Caki2 (cell line): ENCODE measurements around the gene LMO4. TPM values are rescaled to one million over a fixed set of nuclear protein-coding genes. Genes with fewer than 3 reads are reported as not detected.

Experiments
- DNase-seq: peaks from one replicate; pipeline ENCODE4 v3.0.0-alpha.2; 2015; ENCODE audit warnings: low read depth
- in situ Hi-C: cut with HindIII; loops from 2 replicates; pipeline ENCODE4 v1.10.0; 2016; ENCODE audit warnings: low sequenced_read_pairs, low pct_unique_long_range_greater_than_20kb, mixed read lengths
- total RNA-seq: library from RNA; depleted of rRNA; stranded (reverse); fragments of >200 nt; shearing (Covaris generic); gene quantifications from 2 replicates; pipeline ENCODE4 v1.2.3, GENCODE V29; 2014; ENCODE audit warnings: low replicate concordance

Gene LMO4
- total RNA-seq, 1 experiment from 2014 or later, result 14.8 TPM

GRCh38 chr1:87346130-87346814 lies 17.6 kb downstream of the LMO4 start:
- in situ Hi-C loops, result no loop called here
- DNase-seq, result no peak

GRCh38 chr1:87348341-87349019 lies 19.8 kb downstream of the LMO4 start:
- in situ Hi-C loops, result no loop called here
- DNase-seq, result no peak

GRCh38 chr1:87349036-87349435 lies 20.4 kb downstream of the LMO4 start:
- no peak for DNase-seq
- in situ Hi-C loops, result no loop called here

GRCh38 chr1:87355894-87356293 lies 27.2 kb downstream of the LMO4 start:
- DNase-seq, result no peak
- in situ Hi-C loops, result no loop called here

- in situ Hi-C loops, result no loop called here
- DNase-seq, result no peak
These were observed 27.9 kb downstream of the LMO4 start for GRCh38 chr1:87356591-87356990.

GRCh38 chr1:87358219-87358618 lies 29.5 kb downstream of the LMO4 start:
- in situ Hi-C loops, result no loop called here
- DNase-seq, result no peak

- DNase-seq, result no peak
- in situ Hi-C loops, result no loop called here
These were observed 30.9 kb downstream of the LMO4 start for GRCh38 chr1:87359586-87359985.

- no peak for DNase-seq
These were observed 33.6 kb downstream of the LMO4 start for GRCh38 chr1:87362063-87362833.

GRCh38 chr1:87362834-87363426 lies 34.2 kb downstream of the LMO4 start:
- DNase-seq, result no peak
- in situ Hi-C loops, result no loop called here

More at GRCh38 chr1:87362063-87362833, 33.6 kb downstream of the LMO4 start:
- in situ Hi-C loops, result no loop called here

- no peak for DNase-seq
- in situ Hi-C loops, result no loop called here
These were observed 38.9 kb downstream of the LMO4 start for GRCh38 chr1:87367549-87367948.

GRCh38 chr1:87368907-87369306 lies 40.2 kb downstream of the LMO4 start:
- DNase-seq, result no peak
- in situ Hi-C loops, result no loop called here

- no peak for DNase-seq
- in situ Hi-C loops, result no loop called here
These were observed 41.2 kb downstream of the LMO4 start for GRCh38 chr1:87369736-87370478.

- DNase-seq, result no peak
- in situ Hi-C loops, result no loop called here
These were observed 41.9 kb downstream of the LMO4 start for GRCh38 chr1:87370544-87370943.

- in situ Hi-C loops, result no loop called here
- no peak for DNase-seq
These were observed 50.6 kb downstream of the LMO4 start for GRCh38 chr1:87379306-87379705.

GRCh38 chr1:87386217-87386790 lies 57.6 kb downstream of the LMO4 start:
- in situ Hi-C loops, result no loop called here
- no peak for DNase-seq

GRCh38 chr1:87388411-87388810 lies 59.7 kb downstream of the LMO4 start:
- in situ Hi-C loops, result no loop called here
- no peak for DNase-seq

GRCh38 chr1:87389011-87389410 lies 60.3 kb downstream of the LMO4 start:
- in situ Hi-C loops, result no loop called here

GRCh38 chr1:87389546-87389945 lies 60.9 kb downstream of the LMO4 start:
- no peak for DNase-seq
- in situ Hi-C loops, result no loop called here

More at GRCh38 chr1:87389011-87389410, 60.3 kb downstream of the LMO4 start:
- DNase-seq, result no peak
